ENCODE measurements around the gene AMBRA1. TPM values are rescaled to one million over a fixed set of nuclear protein-coding genes. Genes with fewer than 3 reads are reported as not detected.

AMBRA1 gene
- polyA plus RNA-seq, 1 of the 3 experiments (the other 2 are of a cell fraction), result 10.4 TPM

GRCh38 chr11:46469926-46470325, 123.9 kb downstream of the AMBRA1 start:
- ChIA-PET POLR2A (no interaction called here), CTCF (interaction anchor here (1.0 to 2.5 kb wide), 3 partner anchors 20 to 81 kb away, joined by 3 to 8 read pairs (median 3); no protein-coding TSS in a partner anchor)
- Histone ChIP-seq H4K20me1 (ENCODE audit: insufficient read depth) (no peaks in the 10 kb centered on the region), H3K9me3 (no peaks in the 10 kb centered on the region), H3K4me1 (ENCODE audit: control insufficient read depth in 1 of 2, insufficient read depth in 2 of 2, low read depth in 1 of 2, low read length in 1 of 2) (peaks cover 2 to 15% of the 10 kb centered on the region in 2 experiments; a peak in 3 of 4 replicates), H3K27ac (ENCODE audit: low read depth in 2 of 2, low read length in 1 of 2) (no peak overlapping the region), H3F3A (replicated peaks; ENCODE audit: insufficient read depth) (peaks cover 19% of the 10 kb centered on the region), H3K27me3 (ENCODE audit: insufficient read depth) (no peaks in the 10 kb centered on the region), H3K79me2 (ENCODE audit: insufficient read depth) (peaks cover 6% of the 10 kb centered on the region; the same call in 1 of the 2 replicates), H3K4me2 (no peak overlapping the region), H3K9ac (no peak overlapping the region), H3K9me2 (no peaks in the 10 kb centered on the region), H3K4me3 (ENCODE audit: low read depth in 2 of 2, low read length in 1 of 2) (no peak overlapping the region), H3K36me3 (replicated peaks in 1 of 2; ENCODE audit: control insufficient read depth in 1 of 2, insufficient read depth in 2 of 2, low read length in 1 of 2) (no peaks in the 10 kb centered on the region), H2AFZ (ENCODE audit: low read depth) (no peak overlapping the region)
- TF ChIP-seq FOXJ3 (CRISPR knock-in tag; IDR thresholded peaks at IDR 0.05) (no peak), RCOR1 (IDR thresholded peaks at IDR 0.05; ENCODE audit: low read length) (no peak), EZH2phosphoT487 (IDR thresholded peaks at IDR 0.05; ENCODE audit: borderline replicate concordance, low read depth) (no peak), POLR2AphosphoS5 (IDR thresholded peaks at IDR 0.05; ENCODE audit: low read depth, low read length) (no peak), RXRA (IDR thresholded peaks at IDR 0.05; ENCODE audit: borderline replicate concordance, low read depth) (no peak), REST (IDR thresholded peaks at IDR 0.05; ENCODE audit: low read depth, low read length) (no peak)
- no peak for DNase-seq
- WGBS (ENCODE audit: low lambda C conversion rate), result 90% methylated on average over 4 of the region's 4 CpGs

DNA sequence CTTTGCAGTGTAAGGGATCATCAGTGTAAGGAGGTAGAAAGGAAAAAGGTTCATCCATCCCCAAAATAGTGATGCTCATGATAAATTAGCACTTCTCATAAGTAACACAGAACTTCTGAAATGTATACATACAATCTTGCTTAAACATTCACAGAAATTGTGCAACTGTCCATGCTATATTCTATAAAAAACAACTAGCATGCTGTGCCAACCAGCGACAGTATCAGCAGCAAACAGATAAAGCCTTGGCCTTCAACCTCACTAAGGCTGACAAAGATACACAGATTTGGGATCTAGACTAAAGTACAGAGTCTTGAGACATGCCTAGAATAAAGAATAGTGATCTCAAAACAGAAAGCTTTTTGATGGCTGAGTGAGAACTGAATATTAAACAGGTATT, 128.1 kb downstream of the AMBRA1 start:
- POLR2A ChIA-PET, result no interaction called here
- H3K27me3 ChIP-seq (ENCODE audit: insufficient read depth), result no peaks in the 10 kb centered on the region
- CTCF ChIA-PET, result no interaction called here
- H3K36me3 ChIP-seq (replicated peaks in 1 of 2; ENCODE audit: control insufficient read depth in 1 of 2, insufficient read depth in 2 of 2, low read length in 1 of 2), result peaks cover 0 to 4% of the 10 kb centered on the region in 2 experiments
- H4K20me1 ChIP-seq (ENCODE audit: insufficient read depth), result no peaks in the 10 kb centered on the region; the same call in 1 of the 2 replicates
- H3K4me3 ChIP-seq (ENCODE audit: low read depth in 2 of 2, low read length in 1 of 2), result no peak overlapping the region
- no peak overlapping the region for H3K27ac ChIP-seq (ENCODE audit: low read depth in 2 of 2, low read length in 1 of 2)
- no peaks in the 10 kb centered on the region for H3K79me2 ChIP-seq (ENCODE audit: insufficient read depth)
- H3F3A ChIP-seq (replicated peaks; ENCODE audit: insufficient read depth), result peaks cover 16% of the 10 kb centered on the region
- H3K9me2 ChIP-seq, result no peaks in the 10 kb centered on the region
- H3K4me2 ChIP-seq, result no peak overlapping the region
- peaks cover 0 to 2% of the 10 kb centered on the region in 2 experiments; a peak in 1 of 4 replicates for H3K4me1 ChIP-seq (ENCODE audit: control insufficient read depth in 1 of 2, insufficient read depth in 2 of 2, low read depth in 1 of 2, low read length in 1 of 2)
- no peaks in the 10 kb centered on the region for H3K9me3 ChIP-seq
- H3K9ac ChIP-seq, result no peak overlapping the region
- no peak overlapping the region for H2AFZ ChIP-seq (ENCODE audit: low read depth)
- DNase-seq, result no peak
- TF ChIP-seq RAD21 (IDR thresholded peaks at IDR 0.05; ENCODE audit: low read length) (no peak), ZBTB33 (IDR thresholded peaks at IDR 0.05; ENCODE audit: borderline replicate concordance, low read depth) (no peak), POLR2AphosphoS5 (IDR thresholded peaks at IDR 0.05; ENCODE audit: low read depth, low read length) (no peak), FOXM1 (IDR thresholded peaks at IDR 0.05; ENCODE audit: low read depth) (no peak), TAF1 (IDR thresholded peaks at IDR 0.05; ENCODE audit: borderline replicate concordance, low read depth, low read length) (no peak), SIN3A (IDR thresholded peaks at IDR 0.05; ENCODE audit: borderline replicate concordance, low read depth, low read length) (no peak), EP300 (IDR thresholded peaks at IDR 0.05; ENCODE audit: borderline replicate concordance in 1 of 2, low read depth in 1 of 2, low read length in 1 of 2) (no peak), RXRA (IDR thresholded peaks at IDR 0.05; ENCODE audit: borderline replicate concordance, low read depth) (no peak), PBX3 (IDR thresholded peaks at IDR 0.05) (no peak), TEAD4 (IDR thresholded peaks at IDR 0.05; ENCODE audit: borderline replicate concordance, insufficient read depth) (no peak), ELF1 (IDR thresholded peaks at IDR 0.05) (no peak), MXI1 (IDR thresholded peaks at IDR 0.05; ENCODE audit: low read depth, low read length) (no peak), IRF3 (IDR thresholded peaks at IDR 0.05; ENCODE audit: low read depth, low read length) (no peak), JUND (IDR thresholded peaks at IDR 0.05) (no peak), FOSL2 (IDR thresholded peaks at IDR 0.05; ENCODE audit: borderline replicate concordance, low read depth) (no peak)
- TF ChIP-seq, protein P1, sequence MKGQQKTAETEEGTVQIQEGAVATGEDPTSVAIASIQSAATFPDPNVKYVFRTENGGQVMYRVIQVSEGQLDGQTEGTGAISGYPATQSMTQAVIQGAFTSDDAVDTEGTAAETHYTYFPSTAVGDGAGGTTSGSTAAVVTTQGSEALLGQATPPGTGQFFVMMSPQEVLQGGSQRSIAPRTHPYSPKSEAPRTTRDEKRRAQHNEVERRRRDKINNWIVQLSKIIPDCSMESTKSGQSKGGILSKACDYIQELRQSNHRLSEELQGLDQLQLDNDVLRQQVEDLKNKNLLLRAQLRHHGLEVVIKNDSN (IDR thresholded peaks at IDR 0.05; ENCODE audit: borderline replicate concordance, low read depth), result no peak
- WGBS (ENCODE audit: low lambda C conversion rate), result 81% methylated on average over 1 of the region's 1 CpG
